PC-9 (cell line): ENCODE measurements around the gene YIPF1. TPM values are rescaled to one million over a fixed set of nuclear protein-coding genes. Genes with fewer than 3 reads are reported as not detected.

Experiments used
- BruUV-seq: library from RNA; stranded (reverse); fragments of 400-500 nt; replicated peaks from 2 replicates; lab custom pipeline; 2021; lab: Mats Ljungman, UMichigan
- CTCF ChIA-PET: fragments of 300-600 bp; sonication (Branson Sonifier 250); formaldehyde crosslinking; loops from one replicate; lab custom pipeline; 2022; ENCODE audit warnings: antibody characterized with exemption; lab: Charles Lee
- POLR2A ChIA-PET: fragments of 300-600 bp; sonication (Branson Sonifier 250); formaldehyde crosslinking; loops from one replicate; lab custom pipeline; 2022; ENCODE audit warnings: antibody characterized with exemption; ENCODE audit not compliant: unreplicated experiment; lab: Charles Lee
- DNase-seq, 2 experiments: peaks; one replicate each; pipeline versions ENCODE4 v3.0.0 to v3.0.0-alpha.2; 2015 to 2022; ENCODE audit warnings: mixed read lengths in 1 of 2
- H2AFZ ChIP-seq: fragments of 200-600 bp; sonication (generic); 2 replicates; pipeline ENCODE4 v1.8.1; 2017; ENCODE audit warnings: antibody characterized with exemption
- H3F3A ChIP-seq: fragments of 200-600 bp; sonication (generic); 2 replicates; pipeline ENCODE4 v1.8.1; 2017; ENCODE audit warnings: antibody characterized with exemption, mild to moderate bottlenecking, low read depth; ENCODE audit not compliant: insufficient read depth
- H3K27ac ChIP-seq: fragments of 200-600 bp; sonication (generic); 2 replicates; pipeline ENCODE4 v1.6.1; 2016; ENCODE audit warnings: mixed run types
- H3K27me3 ChIP-seq: fragments of 200-600 bp; sonication (generic); 2 replicates; pipeline ENCODE4 v1.6.1; 2016; ENCODE audit warnings: low read depth, mixed run types; ENCODE audit not compliant: insufficient read depth
- H3K36me3 ChIP-seq: fragments of 200-600 bp; sonication (generic); 2 replicates; pipeline ENCODE4 v1.6.1; 2016; ENCODE audit warnings: low read depth, mixed run types
- H3K4me1 ChIP-seq: fragments of 200-600 bp; sonication (generic); replicated peaks from 2 replicates; pipeline ENCODE4 v1.6.1; 2016; ENCODE audit warnings: mixed run types; ENCODE audit not compliant: insufficient read depth
- H3K4me2 ChIP-seq: fragments of 200-600 bp; sonication (generic); 2 replicates; pipeline ENCODE4 v1.6.1; 2017; ENCODE audit warnings: mixed run types
- H3K4me3 ChIP-seq: fragments of 200-600 bp; sonication (generic); 2 replicates; pipeline ENCODE4 v1.6.1; 2016; ENCODE audit warnings: mixed run types
- H3K79me2 ChIP-seq: fragments of 200-600 bp; sonication (generic); 2 replicates; pipeline ENCODE4 v1.6.1; 2017; ENCODE audit warnings: low read depth, mixed run types
- H3K9me2 ChIP-seq: fragments of 200-600 bp; sonication (generic); 2 replicates; pipeline ENCODE4 v1.8.1; 2017; ENCODE audit warnings: mild to moderate bottlenecking; ENCODE audit not compliant: insufficient read depth
- H3K9me3 ChIP-seq: fragments of 200-600 bp; sonication (generic); 2 replicates; pipeline ENCODE4 v1.8.1; 2016; ENCODE audit warnings: low read depth; ENCODE audit not compliant: insufficient read depth
- H4K20me1 ChIP-seq: fragments of 200-600 bp; sonication (generic); 2 replicates; pipeline ENCODE4 v1.8.1; 2017; ENCODE audit not compliant: insufficient read depth
- EZH2 ChIP-seq: fragments of 200-600 bp; sonication (generic); IDR thresholded peaks from 2 replicates; pipeline ENCODE4 v1.8.0; 2017; ENCODE audit warnings: antibody characterized with exemption, low read depth
- intact Hi-C: fragments of 100-400 bp; cut with micrococcal nuclease; formaldehyde crosslinking; loops from one replicate; pipeline ENCODE4 v1.10.0; 2022; ENCODE audit not compliant: unreplicated experiment
- total RNA-seq: library from RNA; stranded (reverse); gene quantifications from 2 replicates; pipeline ENCODE4 v1.2.3, GENCODE V29; 2021
- TF ChIP-seq, protein P1 (sequence below): fragments of 200-600 bp; sonication (generic); conservative IDR thresholded peaks from 2 replicates; pipeline ENCODE4 v1.6.1; 2017; ENCODE audit warnings: mixed run types, antibody characterized with exemption, mild to moderate bottlenecking, moderate library complexity

YIPF1 gene
- total RNA-seq, 1 experiment from 2014 or later: 23.3 TPM

DNA sequence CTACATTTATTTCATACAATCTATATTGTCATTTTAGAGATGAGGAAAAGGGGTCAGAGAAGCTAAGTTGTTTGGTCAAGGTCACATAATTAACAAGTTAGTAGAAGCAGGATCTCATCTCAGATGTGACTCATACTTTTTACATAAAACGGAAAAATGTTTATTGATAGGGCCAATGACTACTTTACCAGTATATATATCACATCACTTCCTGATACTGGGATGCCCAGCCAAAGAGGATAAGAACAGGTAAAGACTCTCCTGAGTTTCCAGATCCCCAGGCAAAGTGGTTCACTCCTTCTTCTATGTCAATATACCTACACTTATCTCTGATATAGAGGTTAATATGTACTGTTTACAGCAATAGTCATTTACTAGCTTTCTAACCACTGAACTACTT lies 21.0 kb downstream of the YIPF1 start:
- no peaks in the 10 kb centered on the region for H3K9me3 ChIP-seq
- H3K4me2 ChIP-seq: no peak overlapping the region
- intact Hi-C loops: no loop called here
- DNase-seq: no peak
- H3K27ac ChIP-seq: no peak overlapping the region
- BruUV-seq: no TSS peak
- H3K79me2 ChIP-seq: no peaks in the 10 kb centered on the region
- H3K36me3 ChIP-seq: no peaks in the 10 kb centered on the region
- H2AFZ ChIP-seq: no peak overlapping the region
- H3K4me1 ChIP-seq: no peaks in the 10 kb centered on the region
- no peaks in the 10 kb centered on the region for H4K20me1 ChIP-seq
- ChIA-PET POLR2A (no interaction called here), CTCF (no interaction called here)
- H3K27me3 ChIP-seq: no peaks in the 10 kb centered on the region
- TF ChIP-seq, protein P1, sequence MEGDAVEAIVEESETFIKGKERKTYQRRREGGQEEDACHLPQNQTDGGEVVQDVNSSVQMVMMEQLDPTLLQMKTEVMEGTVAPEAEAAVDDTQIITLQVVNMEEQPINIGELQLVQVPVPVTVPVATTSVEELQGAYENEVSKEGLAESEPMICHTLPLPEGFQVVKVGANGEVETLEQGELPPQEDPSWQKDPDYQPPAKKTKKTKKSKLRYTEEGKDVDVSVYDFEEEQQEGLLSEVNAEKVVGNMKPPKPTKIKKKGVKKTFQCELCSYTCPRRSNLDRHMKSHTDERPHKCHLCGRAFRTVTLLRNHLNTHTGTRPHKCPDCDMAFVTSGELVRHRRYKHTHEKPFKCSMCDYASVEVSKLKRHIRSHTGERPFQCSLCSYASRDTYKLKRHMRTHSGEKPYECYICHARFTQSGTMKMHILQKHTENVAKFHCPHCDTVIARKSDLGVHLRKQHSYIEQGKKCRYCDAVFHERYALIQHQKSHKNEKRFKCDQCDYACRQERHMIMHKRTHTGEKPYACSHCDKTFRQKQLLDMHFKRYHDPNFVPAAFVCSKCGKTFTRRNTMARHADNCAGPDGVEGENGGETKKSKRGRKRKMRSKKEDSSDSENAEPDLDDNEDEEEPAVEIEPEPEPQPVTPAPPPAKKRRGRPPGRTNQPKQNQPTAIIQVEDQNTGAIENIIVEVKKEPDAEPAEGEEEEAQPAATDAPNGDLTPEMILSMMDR: no peak
- no peak for TF ChIP-seq EZH2
- no peak overlapping the region for H3K4me3 ChIP-seq
- no peaks in the 10 kb centered on the region for H3K9me2 ChIP-seq
- no peaks in the 10 kb centered on the region for H3F3A ChIP-seq

DNA sequence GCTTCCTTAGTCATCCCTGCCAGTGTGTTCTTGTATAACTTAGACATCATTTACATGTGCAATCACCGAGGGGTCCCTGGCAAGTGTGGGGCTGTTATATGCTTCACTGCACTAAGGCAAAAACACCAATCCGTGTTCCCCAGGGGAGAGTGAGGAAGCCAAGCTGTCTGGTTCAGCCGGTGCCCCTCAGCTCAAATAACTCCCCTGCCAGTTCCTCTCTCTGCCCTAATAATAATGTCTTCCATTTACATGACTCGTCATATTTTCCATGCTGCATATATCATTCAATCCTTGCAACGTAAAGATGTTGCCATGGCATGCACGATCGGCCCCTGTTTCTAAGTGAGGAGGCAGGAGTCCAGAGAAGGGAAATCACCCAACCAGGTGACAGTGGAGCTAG lies 27.1 kb downstream of the YIPF1 start:
- H3K27me3 ChIP-seq: no peaks in the 10 kb centered on the region
- H3K36me3 ChIP-seq: no peaks in the 10 kb centered on the region

GRCh38 chr1:53860967-53861411 lies 28.6 kb downstream of the YIPF1 start:
- no peaks in the 10 kb centered on the region for H4K20me1 ChIP-seq
- no peaks in the 10 kb centered on the region for H3K9me3 ChIP-seq
- H3K4me2 ChIP-seq: no peak overlapping the region
- no peak for TF ChIP-seq EZH2
- TF ChIP-seq, protein P1: peak; percentile 80
- H3K27me3 ChIP-seq: no peaks in the 10 kb centered on the region
- H3K9me2 ChIP-seq: no peaks in the 10 kb centered on the region
- intact Hi-C loops: loop anchor here (5.0 kb wide), 3 partner anchors 86 to 946 kb away; partner anchors contain the start of genes IFT25 and LRRC42
- peak; percentile 47 to 50 for DNase-seq
- H2AFZ ChIP-seq: no peak overlapping the region
- H3K79me2 ChIP-seq: no peaks in the 10 kb centered on the region
- no peaks in the 10 kb centered on the region; the same call in 1 of the 2 replicates for H3F3A ChIP-seq
- no peak overlapping the region for H3K27ac ChIP-seq
- POLR2A ChIA-PET: interaction anchor here (0.6 to 0.7 kb wide), 4 partner anchors 23 to 1198 kb away, joined by 3 to 4 read pairs (median 4); partner anchors contain the start of gene NDC1
- BruUV-seq: no TSS peak
- no peaks in the 10 kb centered on the region for H3K36me3 ChIP-seq
- CTCF ChIA-PET: interaction anchor here (0.5 to 1.6 kb wide), 8 partner anchors 10 to 236 kb away, joined by 3 to 20 read pairs (median 3); no protein-coding TSS in a partner anchor
- no peaks in the 10 kb centered on the region for H3K4me1 ChIP-seq
- no peak overlapping the region for H3K4me3 ChIP-seq

More for the DNA sequence above, 27.1 kb downstream of the YIPF1 start:
- no peak for DNase-seq
- H3K4me2 ChIP-seq: no peak overlapping the region
- no peaks in the 10 kb centered on the region; the same call in 1 of the 2 replicates for H3F3A ChIP-seq
- no peaks in the 10 kb centered on the region for H3K79me2 ChIP-seq
- H3K9me3 ChIP-seq: no peaks in the 10 kb centered on the region
- no peak overlapping the region for H3K4me3 ChIP-seq
- intact Hi-C loops: loop anchor here (5.0 kb wide), 3 partner anchors 85 to 945 kb away; partner anchors contain the start of genes IFT25 and LRRC42
- no peak overlapping the region for H3K27ac ChIP-seq
- TF ChIP-seq, protein P1: no peak
- no peak for TF ChIP-seq EZH2
- H4K20me1 ChIP-seq: no peaks in the 10 kb centered on the region
- BruUV-seq: no TSS peak
- CTCF ChIA-PET: interaction anchor here (0.5 to 1.0 kb wide), 2 partner anchors 14 to 419 kb away, joined by 3 to 19 read pairs; no protein-coding TSS in a partner anchor
- no peaks in the 10 kb centered on the region for H3K9me2 ChIP-seq
- POLR2A ChIA-PET: interaction anchor here (0.7 kb wide), 1 partner anchor 241 kb away, joined by 4 read pairs; no protein-coding TSS in a partner anchor
- H2AFZ ChIP-seq: no peak overlapping the region
- H3K4me1 ChIP-seq: no peaks in the 10 kb centered on the region
